HG03280 (cell line): Measurements from ENCODE around the gene PITX1.
"Not testable (repeated sequence)": the region's sequence is repeated elsewhere in the genome, so short reads cannot be mapped to it uniquely, and the experiment has no call there.

Experiments
- ATAC-seq: cut with Tn5 transposase; IDR thresholded peaks from one replicate; pipeline ENCODE4 v1.9.1; 2021; ENCODE audit warnings: mild to moderate bottlenecking, moderate library complexity; ENCODE audit not compliant: unreplicated experiment

Gene PITX1

DNA sequence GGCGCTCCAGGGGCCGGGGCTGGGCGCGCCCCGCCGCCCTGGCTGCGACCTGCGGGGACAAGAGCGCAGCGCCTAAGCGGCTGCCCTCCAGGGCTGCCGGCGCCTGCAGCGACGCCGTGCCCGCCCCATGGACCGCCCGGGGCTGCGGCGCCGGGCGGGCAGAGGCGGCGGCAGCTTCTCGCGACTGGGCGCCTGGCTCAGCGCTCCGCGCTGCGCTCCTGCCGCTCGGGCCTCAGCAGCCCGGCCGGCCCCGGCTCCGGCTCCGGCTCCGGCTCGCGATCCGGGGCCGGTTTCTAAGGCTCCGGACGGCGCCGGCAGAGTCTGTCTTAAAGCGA, at the start of gene PITX1:
Gene PITX1, minus strand, starts transcription at position 328 of the 335 bp plus-strand sequence. CDS start 347 bp downstream, outside the sequence.
- no peak for ATAC-seq

- not testable (repeated sequence) for ATAC-seq
These were observed 49.3 kb upstream of the PITX1 start for GRCh38 chr5:135083334-135083733.

DNA sequence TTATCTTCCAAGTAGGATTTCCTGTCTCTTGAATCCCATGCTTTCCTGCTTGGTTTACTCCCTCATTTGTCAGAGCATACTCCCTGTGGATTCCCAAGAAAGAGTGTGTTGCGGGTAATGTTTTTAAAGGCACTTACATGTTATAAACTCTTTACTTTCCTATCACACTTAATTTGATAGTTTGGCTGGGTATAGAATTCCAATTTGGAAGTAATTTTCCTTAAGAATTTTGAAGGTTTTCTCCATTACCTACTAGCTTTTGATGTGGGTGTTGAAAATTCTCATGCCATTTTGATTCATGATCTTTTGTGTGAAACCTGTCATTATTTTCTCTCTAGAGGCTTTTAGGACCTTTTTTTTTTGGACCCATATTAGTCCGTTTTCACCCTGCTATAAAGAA, 47.2 kb upstream of the PITX1 start:
- no peak for ATAC-seq

DNA sequence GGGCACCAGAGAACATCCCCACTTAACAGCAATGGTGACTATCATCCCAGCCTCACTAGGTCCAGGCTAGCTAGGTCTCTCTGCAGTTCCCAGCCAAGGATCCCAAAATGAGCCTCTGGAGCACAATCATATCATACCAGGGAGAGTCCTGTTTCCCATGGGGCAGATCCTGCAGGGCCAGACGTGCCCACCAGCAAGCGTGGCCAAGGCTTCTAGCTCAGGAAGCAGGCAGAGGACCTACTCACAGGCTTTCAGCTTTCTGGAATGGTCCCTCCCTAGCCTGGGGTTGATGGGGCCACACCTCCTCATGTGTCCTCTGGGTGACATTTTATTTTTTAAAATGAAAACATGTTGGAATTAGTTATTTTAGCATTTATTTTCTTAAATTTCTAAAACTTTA, 45.7 kb upstream of the PITX1 start:
- no peak for ATAC-seq

DNA sequence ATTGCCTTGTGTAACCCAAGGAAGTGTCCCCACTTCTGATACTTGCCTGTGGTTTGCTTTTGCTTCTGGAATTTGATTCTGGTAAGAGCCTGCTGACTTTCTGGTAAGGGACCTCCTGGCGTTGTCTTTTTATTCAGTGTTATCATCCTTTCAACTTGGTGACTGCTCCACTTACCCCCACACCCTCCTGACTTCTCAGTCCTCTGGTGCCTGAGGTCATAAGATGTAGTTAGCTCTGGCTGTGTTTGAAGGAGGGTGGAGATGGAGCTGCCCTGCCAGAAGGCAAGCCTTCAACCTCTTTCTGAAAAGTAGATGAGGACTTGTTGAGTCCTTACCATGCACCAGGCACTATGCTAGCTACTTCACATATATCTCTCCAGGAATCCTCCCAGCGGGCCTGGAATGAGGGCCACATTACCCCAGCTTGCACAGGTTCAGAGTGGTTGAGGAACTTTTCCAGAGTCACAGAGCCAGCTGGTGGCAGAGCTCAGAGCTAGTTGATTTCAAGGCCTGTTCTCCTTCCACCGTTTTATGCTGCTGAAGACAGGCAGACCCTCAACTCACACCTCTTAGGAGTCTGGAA, 45.2 kb upstream of the PITX1 start:
- no peak for ATAC-seq

DNA sequence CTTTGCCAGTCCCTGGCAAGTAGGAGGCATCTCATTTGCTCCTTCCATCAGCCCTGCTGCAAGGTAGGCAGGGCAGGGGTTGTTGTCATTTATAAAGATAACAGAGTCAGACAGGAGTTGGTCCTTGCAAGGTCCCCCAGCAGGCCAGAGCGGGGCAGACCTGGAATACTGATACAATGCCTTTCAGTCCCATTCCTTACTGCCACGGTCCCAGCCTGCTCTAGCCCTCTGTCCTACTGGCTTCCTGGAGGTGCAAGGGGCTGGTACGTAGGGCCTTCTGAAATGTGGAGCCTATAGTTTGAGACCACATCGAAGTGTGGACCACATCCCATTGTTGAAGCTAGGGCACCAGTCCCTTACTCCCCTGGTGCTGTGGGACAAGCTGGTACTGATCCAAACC, 42.8 kb upstream of the PITX1 start:
- no peak for ATAC-seq

- ATAC-seq = no peak
These were observed 42.0 kb upstream of the PITX1 start for GRCh38 chr5:135076051-135076491.

DNA sequence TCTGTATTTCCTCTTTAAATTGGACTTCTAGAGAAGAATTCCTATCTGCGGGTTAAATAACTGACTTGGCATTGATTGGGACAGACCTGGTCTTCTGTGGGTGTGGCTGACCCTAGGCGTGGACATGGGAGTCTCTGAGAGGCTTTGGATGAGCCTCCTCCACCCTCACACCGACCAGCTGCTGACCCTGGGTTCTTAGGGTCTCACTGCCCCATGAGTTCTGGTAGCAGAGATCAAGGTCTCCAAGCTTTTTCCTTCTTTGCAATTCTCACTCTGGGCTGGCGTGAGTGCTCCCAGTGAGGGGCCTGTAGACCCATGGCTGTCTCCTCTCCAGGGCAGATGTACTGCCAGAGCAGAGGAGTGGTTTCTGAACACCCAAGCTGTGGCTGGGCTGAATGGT, 41.6 kb upstream of the PITX1 start:
- no peak for ATAC-seq

DNA sequence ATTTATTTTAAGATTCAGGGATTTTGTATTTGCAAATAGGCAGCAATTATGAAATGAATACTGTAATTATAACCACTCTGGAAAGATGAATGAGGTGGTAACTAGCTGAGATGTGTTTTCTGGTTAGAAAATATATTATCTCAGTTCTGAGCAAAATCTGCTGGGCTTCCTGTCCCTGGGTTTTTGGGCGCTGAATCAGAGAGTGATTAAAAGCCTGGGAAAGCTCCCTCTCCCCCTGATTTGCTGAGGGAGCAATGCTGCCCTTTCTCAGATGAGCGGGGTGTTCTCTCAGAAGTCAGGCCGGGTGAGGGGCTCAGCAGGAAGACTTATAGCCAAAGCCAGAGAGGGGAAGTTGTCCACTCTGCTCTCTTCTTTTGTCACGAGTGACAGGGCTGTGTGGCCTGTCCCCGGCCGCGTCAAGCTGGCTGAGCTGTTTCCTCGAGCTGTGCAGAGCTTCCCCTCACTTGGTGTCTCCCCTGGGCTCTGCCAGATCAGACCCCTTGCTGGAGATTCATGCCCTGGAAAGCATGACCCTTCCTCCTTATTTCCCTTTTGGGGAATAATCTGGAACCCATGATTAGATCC, 39.8 kb upstream of the PITX1 start:
- ATAC-seq = no peak

DNA sequence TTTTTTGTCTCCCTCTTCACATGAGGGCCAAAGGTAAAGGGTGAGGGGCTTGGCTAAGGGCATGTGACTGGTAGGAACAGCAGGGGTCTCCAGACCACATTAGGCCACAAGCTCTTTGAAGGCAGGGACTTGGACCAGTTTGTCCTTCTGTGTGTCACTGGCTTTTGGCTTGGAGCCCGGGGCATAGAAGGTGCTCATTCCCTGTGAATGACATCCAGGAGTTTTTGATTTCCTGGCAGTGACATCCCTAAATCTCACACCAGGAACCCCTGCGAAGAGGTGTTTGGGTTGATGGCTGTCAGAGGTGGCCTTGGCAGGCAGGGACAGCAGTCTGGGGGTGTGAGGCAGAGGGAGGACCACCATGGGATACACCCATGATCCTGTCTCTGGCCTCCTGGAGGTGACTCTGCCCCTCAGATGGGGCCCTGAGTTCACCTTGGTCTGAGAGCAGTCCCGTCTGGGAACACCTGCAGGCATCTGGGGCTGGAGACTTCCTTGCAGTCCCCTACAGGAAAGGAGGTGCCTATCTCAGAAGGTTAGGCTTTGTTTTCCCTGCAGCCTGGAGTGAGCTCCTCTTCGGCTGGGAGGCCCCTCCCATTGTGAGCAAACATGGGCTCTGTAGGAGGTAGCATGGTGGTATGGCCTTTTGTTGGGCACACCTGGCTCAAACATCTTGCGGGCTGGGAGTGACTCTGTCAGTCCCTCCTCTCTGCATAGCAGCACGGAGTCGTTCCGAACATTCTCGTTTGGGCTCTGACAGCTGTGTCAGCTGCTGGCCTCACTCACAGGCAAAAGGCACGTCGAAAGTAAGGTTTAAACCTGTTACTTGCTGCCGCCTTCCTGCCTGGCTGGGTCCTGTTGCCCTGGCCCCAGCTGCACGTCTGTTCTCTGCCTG, 38.6 kb upstream of the PITX1 start:
- ATAC-seq = no peak

GRCh38 chr5:135071311-135071710, 37.3 kb upstream of the PITX1 start:
- ATAC-seq = no peak

DNA sequence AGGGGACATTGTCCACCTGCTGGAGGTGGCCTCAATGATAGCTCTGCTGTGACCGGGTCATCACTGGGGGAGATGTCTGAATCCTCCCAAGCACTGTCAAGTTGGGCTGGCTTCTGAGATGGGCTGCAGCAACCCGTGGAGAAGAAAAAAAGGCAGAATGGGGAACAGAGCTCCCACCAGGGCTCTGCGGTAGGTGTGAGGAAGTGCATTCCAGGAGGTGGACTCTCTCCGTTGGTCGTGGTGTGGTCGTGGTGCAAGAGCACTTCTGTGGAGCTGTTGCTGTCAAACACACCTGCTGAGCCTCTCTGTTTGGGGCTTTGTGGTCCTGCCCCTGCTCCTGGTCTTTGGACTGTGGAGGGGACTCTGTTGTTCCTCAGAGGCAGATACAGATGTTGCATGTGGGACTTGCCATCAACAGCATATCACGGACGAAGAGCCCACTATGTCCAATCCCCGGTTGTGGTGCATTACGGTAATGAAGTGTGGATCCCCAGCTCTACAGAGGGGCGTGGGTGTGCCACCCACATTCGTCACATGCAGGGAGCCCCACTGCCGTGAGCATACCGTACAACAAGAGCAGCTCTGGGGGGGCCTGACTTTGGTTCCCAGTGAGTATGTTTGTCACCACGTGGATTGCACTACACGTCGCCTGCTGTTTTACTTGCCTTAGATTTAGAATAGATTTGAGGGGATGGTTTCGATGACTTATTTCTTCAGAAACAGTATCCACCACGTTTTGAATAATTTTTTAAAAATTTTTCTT, 36.0 kb upstream of the PITX1 start:
- no peak for ATAC-seq

DNA sequence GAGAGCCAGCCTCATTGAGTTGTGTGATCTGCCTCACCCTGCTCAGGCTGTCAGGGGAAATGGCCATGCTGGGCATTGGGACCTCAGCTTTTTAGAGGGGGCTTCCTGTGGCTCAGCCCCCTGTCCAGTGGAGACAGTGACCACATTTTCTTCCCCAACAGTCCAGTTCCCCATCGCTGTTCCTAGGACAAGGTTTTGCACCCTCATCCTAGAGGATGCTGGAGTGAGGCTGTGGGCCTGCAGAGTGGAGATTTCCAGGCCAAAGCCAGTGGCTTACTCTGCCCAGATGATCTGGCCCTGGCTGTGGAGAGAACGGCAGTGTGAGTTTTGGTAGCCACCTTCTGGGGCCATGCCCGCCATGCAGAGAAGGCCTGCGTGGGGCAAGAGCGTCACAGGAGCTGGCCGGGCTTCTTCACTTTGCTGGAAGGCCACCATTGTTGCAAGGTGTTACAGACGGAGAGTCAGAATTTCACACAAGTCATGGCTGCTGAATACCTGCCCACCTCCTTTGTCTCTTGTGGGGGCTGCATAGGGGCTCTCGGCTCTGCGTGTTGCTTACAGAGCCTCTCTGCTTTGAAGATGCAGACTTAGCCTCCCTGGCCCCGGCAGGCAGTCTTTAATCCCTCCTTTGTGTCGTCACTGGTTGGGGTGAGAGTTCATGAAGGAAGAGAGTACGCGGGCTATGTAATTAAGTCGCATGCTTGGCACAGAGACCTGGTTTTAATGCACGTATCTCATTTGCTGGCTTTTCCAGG, 35.2 kb upstream of the PITX1 start:
- no peak for ATAC-seq

- no peak for ATAC-seq
These were observed 33.6 kb upstream of the PITX1 start for GRCh38 chr5:135067587-135067986.

GRCh38 chr5:135066781-135067180, 32.8 kb upstream of the PITX1 start:
- no peak for ATAC-seq

- ATAC-seq = no peak
These were observed 31.6 kb upstream of the PITX1 start for GRCh38 chr5:135065306-135066265.

DNA sequence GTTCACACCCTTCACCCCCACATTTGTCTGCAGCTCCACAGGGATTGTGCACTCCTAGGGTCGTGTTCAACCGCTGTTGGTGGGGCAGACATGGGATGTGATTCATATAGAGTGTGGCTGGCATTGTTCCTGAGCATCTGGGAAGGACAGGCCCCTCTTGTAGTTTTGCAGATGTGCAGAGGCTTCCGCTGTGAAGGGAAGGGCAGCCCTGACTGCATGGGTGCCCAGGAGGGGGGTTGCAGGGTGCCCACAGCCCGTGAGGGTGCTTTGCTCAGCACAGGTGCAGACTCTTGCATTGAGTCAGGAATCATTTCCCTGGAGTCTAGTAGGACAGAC, 30.2 kb upstream of the PITX1 start:
- no peak for ATAC-seq

DNA sequence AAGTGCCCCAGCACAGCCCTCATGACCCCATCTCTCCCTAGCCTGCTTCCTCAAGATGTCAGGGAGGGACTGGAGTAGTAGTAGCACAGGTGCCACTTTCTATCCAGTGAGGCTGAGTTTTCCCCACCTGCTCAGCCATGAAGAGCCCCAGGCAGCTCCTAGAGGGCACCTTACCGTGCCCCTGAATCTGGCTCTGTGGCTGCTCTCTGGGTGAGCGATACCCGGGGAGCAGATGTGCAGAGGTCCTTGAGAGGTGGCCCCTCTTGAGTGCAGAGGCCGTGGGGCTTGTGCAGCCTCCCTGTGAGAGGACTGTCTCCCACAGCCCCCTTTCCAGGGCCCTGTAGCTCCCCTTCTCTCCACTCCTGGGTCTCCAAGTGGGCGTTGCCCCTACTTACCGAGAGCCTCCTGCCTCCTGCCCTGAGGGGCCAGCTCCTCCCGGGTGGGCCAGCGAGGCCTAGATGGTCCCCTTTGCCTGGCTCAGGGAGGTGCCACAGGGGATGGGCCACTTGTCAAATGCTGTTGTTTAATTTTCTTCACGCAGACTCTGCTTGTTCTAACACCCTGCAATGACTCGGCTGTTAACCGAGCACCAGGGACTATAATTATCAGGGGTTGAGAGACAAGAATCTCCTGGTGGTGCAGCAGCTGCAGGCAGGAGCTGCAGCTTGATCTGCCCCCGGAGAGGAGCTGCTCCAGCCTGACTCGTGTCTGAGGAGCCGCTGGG, 29.6 kb upstream of the PITX1 start:
- no peak for ATAC-seq

GRCh38 chr5:135063056-135063445, 29.0 kb upstream of the PITX1 start:
- ATAC-seq = no peak
